Thyroid gland (tissue), 4 donors: ENCODE results near the gene CIAO2B. TPM values are rescaled to one million over a fixed set of nuclear protein-coding genes. Genes with fewer than 3 reads are reported as not detected.

Experiments
- DNase-seq, 2 donors: peaks; one replicate each; pipeline ENCODE4 v3.0.0-alpha.2; 2019
- H3K27ac ChIP-seq, 3 donors: fragments of 200-600 bp; sonication (generic); 1 replicate in 2 of 3; 2 replicates in 1 of 3; pipeline ENCODE4 v1.5.1; 2016 to 2019; ENCODE audit warnings: mild to moderate bottlenecking in 1 of 3, moderate library complexity in 1 of 3
- H3K27me3 ChIP-seq: fragments of 200-600 bp; sonication (generic); one replicate; pipeline ENCODE4 v1.5.1; 2019
- H3K36me3 ChIP-seq, 2 donors: fragments of 200-600 bp; sonication (generic); one replicate each; pipeline ENCODE4 v1.5.1; 2016 to 2019
- H3K4me1 ChIP-seq, 2 donors: fragments of 200-600 bp; sonication (generic); one replicate each; pipeline ENCODE4 v1.5.1; 2017 to 2019
- H3K4me3 ChIP-seq, 3 donors: fragments of 200-600 bp; sonication (generic); replicated peaks in 1 of 3; 1 replicate in 2 of 3; 2 replicates in 1 of 3; pipeline ENCODE4 v1.5.1; 2016; ENCODE audit warnings: mild to moderate bottlenecking in 1 of 3
- H3K9me3 ChIP-seq: fragments of 200-600 bp; sonication (generic); one replicate; pipeline ENCODE4 v1.5.1; 2017
- CTCF ChIP-seq, 6 experiments: fragments of 200-600 bp in 3 of 6; fragments of 450-650 bp in 3 of 6; sonication (generic) in 3 of 6; IDR thresholded peaks; one replicate each; pipeline ENCODE4 v1.5.1; 2016 to 2019; ENCODE audit warnings: antibody characterized with exemption in 6 of 6, mild to moderate bottlenecking in 2 of 6, inconsistent platforms in 1 of 6, moderate library complexity in 1 of 6
- POLR2A ChIP-seq, 2 donors: fragments of 450-650 bp; IDR thresholded peaks; one replicate each; pipeline ENCODE4 v1.6.1; 2017; ENCODE audit warnings: antibody characterized with exemption in 2 of 2, mild to moderate bottlenecking in 2 of 2, moderate library complexity in 1 of 2
- WGBS, 2 donors: methylation state at CpG; one replicate each; pipeline ENCODE4 v1.1.5; 2017; 5-methylcytosine and 5-hydroxymethylcytosine counted together
- intact Hi-C: fragments of 100-400 bp; cut with DNase I; formaldehyde crosslinking; loops from one replicate; pipeline ENCODE4 v1.15.1; 2023
- total RNA-seq, 4 donors: library from RNA; depleted of rRNA; stranded (reverse); fragments of >200 nt; gene quantifications; one replicate each; pipeline ENCODE4 v1.2.3, GENCODE V29; 2016

Gene CIAO2B
- total RNA-seq, 4 donors from 2014 or later, result 29.4 to 113 (median 48.3) TPM

- no peaks in the 10 kb centered on the region for H3K9me3 ChIP-seq
- TF ChIP-seq POLR2A (IDR thresholded peaks at IDR 0.05) (no peak), CTCF (IDR thresholded peaks at IDR 0.05) (no peak)
- no peaks in the 10 kb centered on the region for H3K27me3 ChIP-seq
- intact Hi-C loops, result no loop called here
- no peak overlapping the region for H3K4me3 ChIP-seq
- H3K36me3 ChIP-seq, result peaks cover 8 to 12% of the 10 kb centered on the region in 2 donors
- WGBS, 2 donors, result 78 to 79% methylated on average over 3 of the region's 3 CpGs
- no peak for DNase-seq
- H3K27ac ChIP-seq, result peak overlapping the region; percentile 35 to 68 (median 61)
- peaks cover 51 to 53% of the 10 kb centered on the region in 2 donors for H3K4me1 ChIP-seq
Observed at GRCh38 chr16:66886914-66887313, 47.3 kb downstream of the CIAO2B start.

GRCh38 chr16:66886321-66886720 is 47.9 kb downstream of the CIAO2B start:
- no peak overlapping the region for H3K4me3 ChIP-seq
- DNase-seq, result no peak
- H3K27ac ChIP-seq, result peak overlapping the region; percentile 35 to 68 (median 61)
- TF ChIP-seq POLR2A (IDR thresholded peaks at IDR 0.05) (no peak), CTCF (IDR thresholded peaks at IDR 0.05) (no peak)
- peaks cover 8 to 12% of the 10 kb centered on the region in 2 donors for H3K36me3 ChIP-seq
- peaks cover 47 to 51% of the 10 kb centered on the region in 2 donors for H3K4me1 ChIP-seq
- no peaks in the 10 kb centered on the region for H3K9me3 ChIP-seq
- 36 to 39% methylated on average over 2 of the region's 2 CpGs for WGBS, 2 donors
- no peaks in the 10 kb centered on the region for H3K27me3 ChIP-seq
- intact Hi-C loops, result no loop called here

GRCh38 chr16:66885491-66885890 is 48.7 kb downstream of the CIAO2B start:
- H3K9me3 ChIP-seq, result no peaks in the 10 kb centered on the region
- peaks cover 39 to 43% of the 10 kb centered on the region in 2 donors for H3K4me1 ChIP-seq
- H3K4me3 ChIP-seq, result no peak overlapping the region
- WGBS, 2 donors, result 92 to 95% methylated on average over 12 of the region's 12 CpGs
- intact Hi-C loops, result no loop called here
- TF ChIP-seq POLR2A (IDR thresholded peaks at IDR 0.05), result no peak
- TF ChIP-seq CTCF (IDR thresholded peaks at IDR 0.05), result no peak
- peak overlapping the region; percentile 3 to 68 (median 61) for H3K27ac ChIP-seq
- no peak for DNase-seq
- peaks cover 8 to 12% of the 10 kb centered on the region in 2 donors for H3K36me3 ChIP-seq
- no peaks in the 10 kb centered on the region for H3K27me3 ChIP-seq

GRCh38 chr16:66882702-66883101 is 51.5 kb downstream of the CIAO2B start:
- DNase-seq, result no peak
- peaks cover 8 to 12% of the 10 kb centered on the region in 2 donors for H3K36me3 ChIP-seq
- intact Hi-C loops, result no loop called here
- 96 to 97% methylated on average over 3 of the region's 3 CpGs for WGBS, 2 donors
- no peak for TF ChIP-seq POLR2A (IDR thresholded peaks at IDR 0.05)
- no peak for TF ChIP-seq CTCF (IDR thresholded peaks at IDR 0.05)
- no peaks in the 10 kb centered on the region for H3K9me3 ChIP-seq
- peak overlapping the region in 1 of 3 donors; percentile 79 for H3K27ac ChIP-seq
- peaks cover 29 to 47% of the 10 kb centered on the region in 2 donors for H3K4me1 ChIP-seq
- no peaks in the 10 kb centered on the region for H3K27me3 ChIP-seq
- H3K4me3 ChIP-seq, result no peak overlapping the region

Other genes with a start within 250 kb of the CIAO2B start
- 100 to 1,000 TPM; 170 to 246 (median 201) TPM for gene CMTM4, start 237.7 kb downstream of the CIAO2B start, total RNA-seq
- 100 to 1,000 TPM; 162 to 332 (median 195) TPM for gene DYNC1LI2, start 182.8 kb downstream of the CIAO2B start, total RNA-seq
- gene TERB1, start 132.8 kb downstream of the CIAO2B start, total RNA-seq, result 1 to 10 TPM in 1 of 4 donors, under 1 TPM in 1, not detected in 2; 0.27 to 2.1 TPM
- 10 to 100 TPM; 51.0 to 75.0 (median 61.2) TPM for gene NAE1, start 103.4 kb downstream of the CIAO2B start, total RNA-seq
- under 1 TPM in 1 of 4 donors, not detected in 3; 0.46 TPM for gene CA7, start 90.0 kb downstream of the CIAO2B start, total RNA-seq
- 10 to 100 TPM; 10.7 to 34.5 (median 26.9) TPM for gene PDP2, start 53.9 kb downstream of the CIAO2B start, total RNA-seq
- gene CDH16, start 15.5 kb downstream of the CIAO2B start, total RNA-seq, result 100 to 1,000 TPM in 3 of 4 donors, 10 to 100 TPM in 1; 43.1 to 166 (median 134) TPM
- gene RRAD, start 8.9 kb downstream of the CIAO2B start, total RNA-seq, result 10 to 100 TPM in 3 of 4 donors, 1 to 10 TPM in 1; 6.1 to 15.6 (median 10.9) TPM
- gene CES2, start 1.1 kb upstream of the CIAO2B start, total RNA-seq, result 10 to 100 TPM; 49.7 to 69.4 (median 53.6) TPM
- gene CES3, start 26.9 kb upstream of the CIAO2B start, total RNA-seq, result 1 to 10 TPM in 1 of 4 donors, under 1 TPM in 2, not detected in 1; 0.13 to 1.3 (median 0.22) TPM
- gene CES4A, start 54.2 kb upstream of the CIAO2B start, total RNA-seq, result 10 to 100 TPM; 10.9 to 15.7 (median 12.8) TPM
- 10 to 100 TPM; 31.0 to 60.0 (median 41.5) TPM for gene CBFB, start 94.7 kb upstream of the CIAO2B start, total RNA-seq
- gene PHAF1, start 175.5 kb upstream of the CIAO2B start, total RNA-seq, result 10 to 100 TPM; 11.4 to 18.9 (median 17.5) TPM
- 100 to 1,000 TPM in 1 of 4 donors, 10 to 100 TPM in 3; 52.0 to 103 (median 85.7) TPM for gene B3GNT9, start 216.6 kb upstream of the CIAO2B start, total RNA-seq
- 10 to 100 TPM; 27.0 to 42.2 (median 37.0) TPM for gene TRADD, start 225.5 kb upstream of the CIAO2B start, total RNA-seq
- 10 to 100 TPM; 26.3 to 41.9 (median 35.6) TPM for gene FBXL8, start 225.6 kb upstream of the CIAO2B start, total RNA-seq
- 10 to 100 TPM; 17.3 to 52.5 (median 36.6) TPM for gene HSF4, start 230.3 kb upstream of the CIAO2B start, total RNA-seq
- gene NOL3, start 236.1 kb upstream of the CIAO2B start, total RNA-seq, result 10 to 100 TPM; 38.3 to 97.0 (median 63.5) TPM
- 10 to 100 TPM; 20.3 to 50.0 (median 32.4) TPM for gene MATCAP1, start 249.6 kb upstream of the CIAO2B start, total RNA-seq